Gastrocnemius medialis (tissue), 4 donors: ENCODE results near the gene ALG8. TPM values are rescaled to one million over a fixed set of nuclear protein-coding genes. Genes with fewer than 3 reads are reported as not detected.

Source experiments
- ATAC-seq, 2 donors: fragments of 150-250 bp; one replicate each; pipeline ENCODE4 v1.9.1; 2016
- DNase-seq, 2 donors: peaks; one replicate each; pipeline ENCODE4 v3.0.0-alpha.2; 2019
- H3K27ac ChIP-seq, 4 donors: fragments of 200-600 bp; sonication (generic); 1 replicate in 1 of 4; 2 replicates in 3 of 4; pipeline ENCODE4 v1.5.1; 2016 to 2018; ENCODE audit warnings: mild to moderate bottlenecking in 2 of 4, moderate library complexity in 1 of 4
- H3K27me3 ChIP-seq, 3 donors: fragments of 200-600 bp; sonication (generic) in 2 of 3; 1 replicate in 1 of 3; 2 replicates in 2 of 3; pipeline versions ENCODE4 v1.5.1 to v1.6.0; 2016 to 2019; ENCODE audit warnings: mild to moderate bottlenecking in 1 of 3, moderate library complexity in 1 of 3
- H3K36me3 ChIP-seq, 2 donors: fragments of 200-600 bp; sonication (generic) in 1 of 2; one replicate each; pipeline ENCODE4 v1.5.1; 2017 to 2018
- H3K4me1 ChIP-seq, 2 donors: fragments of 200-600 bp; sonication (generic) in 1 of 2; one replicate each; pipeline ENCODE4 v1.5.1; 2016 to 2017; ENCODE audit warnings: mild to moderate bottlenecking in 2 of 2
- H3K4me3 ChIP-seq, 4 donors: fragments of 200-600 bp; sonication (generic) in 3 of 4; 1 replicate in 1 of 4; 2 replicates in 3 of 4; pipeline ENCODE4 v1.5.1; 2016 to 2019; ENCODE audit warnings: mild to moderate bottlenecking in 2 of 4
- H3K9me3 ChIP-seq, 3 donors: fragments of 200-600 bp; sonication (generic) in 2 of 3; 1 replicate in 1 of 3; 2 replicates in 2 of 3; pipeline ENCODE4 v1.5.1; 2016 to 2019
- CTCF ChIP-seq, 5 experiments: fragments of 450-650 bp in 3 of 5; fragments of 200-600 bp in 2 of 5; sonication (generic) in 2 of 5; IDR thresholded peaks in 4 of 5; conservative IDR thresholded peaks in 1 of 5; 1 replicate in 4 of 5; 2 replicates in 1 of 5; pipeline ENCODE4 v1.5.1; 2016 to 2019; ENCODE audit warnings: antibody characterized with exemption in 5 of 5, mild to moderate bottlenecking in 3 of 5, moderate library complexity in 3 of 5
- POLR2A ChIP-seq, 2 donors: fragments of 450-650 bp; IDR thresholded peaks; one replicate each; pipeline ENCODE4 v1.6.1; 2017; ENCODE audit warnings: antibody characterized with exemption in 2 of 2, mild to moderate bottlenecking in 2 of 2, moderate library complexity in 2 of 2
- in situ Hi-C, 4 donors: fragments of 200-750 bp; cut with MboI; loops; one replicate each; pipeline versions ENCODE4 v1.15.0 to v1.8.0; 2017; ENCODE audit warnings: low sequenced_read_pairs in 4 of 4
- intact Hi-C: fragments of 100-400 bp; cut with DNase I; formaldehyde crosslinking; loops from one replicate; pipeline ENCODE4 v1.15.1; 2023; ENCODE audit warnings: low total_unique reads
- total RNA-seq, 4 donors: library from RNA; depleted of rRNA; stranded (reverse); fragments of >200 nt; gene quantifications; one replicate each; pipeline versions ENCODE4 v1.1.0 to v1.2.3, GENCODE V29; 2016

The ALG8 gene
- total RNA-seq, 4 donors from 2014 or later, result 9.0 to 12.9 (median 10.9) TPM

DNA sequence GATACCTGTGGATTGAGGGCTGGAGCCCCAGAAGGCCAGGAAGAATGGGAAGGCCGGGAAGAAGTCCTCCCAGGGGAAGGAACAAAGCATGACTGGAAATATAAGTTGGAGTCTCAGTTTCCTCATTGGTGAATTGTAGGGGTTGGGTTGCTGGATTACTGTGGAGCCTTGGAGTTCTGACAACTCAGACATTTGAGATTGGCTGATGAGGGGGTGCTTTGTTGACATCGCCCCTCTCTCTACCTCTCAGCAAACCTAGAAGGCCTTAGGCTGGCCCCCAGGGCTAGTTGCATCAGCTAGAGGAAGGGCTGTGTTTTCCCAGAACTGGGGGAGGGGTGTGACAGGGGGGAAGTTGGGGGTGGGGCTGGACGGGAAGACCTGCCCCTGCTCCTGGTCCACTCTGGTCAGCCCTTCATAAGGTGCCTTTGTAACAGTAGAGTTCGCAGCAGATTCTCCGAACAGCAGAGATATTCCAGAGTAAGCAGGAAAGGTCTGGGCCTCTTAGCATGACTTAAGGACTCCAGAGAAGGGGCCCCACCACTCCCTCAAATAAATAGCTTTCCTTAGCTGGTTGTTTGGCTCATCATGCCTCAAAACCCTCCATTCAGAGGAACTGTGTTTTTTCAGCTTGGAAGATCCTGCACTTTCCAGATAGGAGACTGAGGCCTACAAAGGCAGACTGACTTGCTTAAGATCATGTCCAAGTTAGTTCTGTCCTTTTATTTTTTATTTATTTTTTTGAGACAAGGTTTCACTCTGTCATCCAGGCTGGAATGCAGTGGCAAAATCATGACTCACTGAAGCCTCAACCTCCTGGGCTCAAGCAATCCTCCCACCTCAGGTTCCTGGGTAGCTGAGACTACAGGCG, 88.2 kb downstream of the ALG8 start:
- H3K27me3 ChIP-seq, result no peaks in the 10 kb centered on the region
- H3K36me3 ChIP-seq, result no peaks in the 10 kb centered on the region
- H3K4me1 ChIP-seq, result peaks cover 0 to 4% of the 10 kb centered on the region in 2 donors
- in situ Hi-C loops (no loop called here), intact Hi-C loops (no loop called here)
- TF ChIP-seq POLR2A (IDR thresholded peaks at IDR 0.05), result no peak
- TF ChIP-seq CTCF (IDR thresholded peaks at IDR 0.05 in 4 of 5, conservative IDR thresholded peaks at IDR 0.05 in 1 of 5), result no peak
- ATAC-seq (no peak), DNase-seq (no peak)
- no peak overlapping the region for H3K4me3 ChIP-seq
- no peak overlapping the region for H3K27ac ChIP-seq
- H3K9me3 ChIP-seq, result no peaks in the 10 kb centered on the region

Other genes with a start within 250 kb of the ALG8 start
- gene INTS4, start 145.0 kb downstream of the ALG8 start, total RNA-seq, result 10 to 100 TPM in 3 of 4 donors, 1 to 10 TPM in 1; 10.0 to 13.8 (median 11.9) TPM
- gene KCTD14, start 116.3 kb downstream of the ALG8 start, total RNA-seq, result under 1 TPM in 2 of 4 donors, not detected in 2; 0.25 to 0.38 TPM
- gene THRSP, start 75.8 kb downstream of the ALG8 start, total RNA-seq, result 10 to 100 TPM in 2 of 4 donors, under 1 TPM in 1, not detected in 1; 0.67 to 31.3 (median 14.0) TPM
- 100 to 1,000 TPM in 3 of 4 donors, 10 to 100 TPM in 1; 83.7 to 207 (median 156) TPM for gene NDUFC2, start 59.8 kb downstream of the ALG8 start, total RNA-seq
- gene KCTD21, start 49.0 kb upstream of the ALG8 start, total RNA-seq, result 10 to 100 TPM in 3 of 4 donors, 1 to 10 TPM in 1; 6.0 to 18.9 (median 15.8) TPM
- gene USP35, start 49.3 kb upstream of the ALG8 start, total RNA-seq, result 1 to 10 TPM; 4.6 to 6.1 (median 5.4) TPM